H7 (cell line): ENCODE results near the gene ZNF407. TPM values are rescaled to one million over a fixed set of nuclear protein-coding genes. Genes with fewer than 3 reads are reported as not detected.

Experiments used
- DNase-seq: peaks from one replicate; pipeline ENCODE4 v3.0.0; 2012
- H3K27me3 ChIP-seq: 2 replicates; pipeline ENCODE4 v1.6.0; 2011; ENCODE audit warnings: mild to moderate bottlenecking, low read length; ENCODE audit not compliant: control insufficient read depth, insufficient read depth
- H3K36me3 ChIP-seq: replicated peaks from 2 replicates; pipeline ENCODE4 v1.5.1; 2011; ENCODE audit warnings: low read length; ENCODE audit not compliant: control insufficient read depth, insufficient read depth
- H3K4me3 ChIP-seq: 2 replicates; pipeline ENCODE4 v1.5.1; 2011; ENCODE audit warnings: low read depth, mild to moderate bottlenecking, control low read depth, low read length, moderate library complexity; ENCODE audit not compliant: insufficient read depth
- total RNA-seq: library from RNA; depleted of rRNA; stranded (reverse); fragments of >200 nt; shearing (Covaris generic); gene quantifications from 2 replicates; pipeline ENCODE4 v1.2.3, GENCODE V29; 2014

The ZNF407 gene
- total RNA-seq, 1 experiment from 2014 or later: 2.9 TPM

- no peak overlapping the region for H3K4me3 ChIP-seq
- no peaks in the 10 kb centered on the region for H3K36me3 ChIP-seq
- DNase-seq: no peak
- H3K27me3 ChIP-seq: no peaks in the 10 kb centered on the region
These were observed 65.0 kb downstream of the ZNF407 start for GRCh38 chr18:74662622-74663021.

- DNase-seq: no peak
- Histone ChIP-seq H3K36me3 (no peaks in the 10 kb centered on the region), H3K4me3 (no peak overlapping the region), H3K27me3 (no peaks in the 10 kb centered on the region)
These were observed 67.7 kb downstream of the ZNF407 start for GRCh38 chr18:74665346-74665745.

- Histone ChIP-seq H3K36me3 (no peaks in the 10 kb centered on the region), H3K4me3 (no peak overlapping the region), H3K27me3 (no peaks in the 10 kb centered on the region)
- DNase-seq: no peak
These were observed 68.2 kb downstream of the ZNF407 start for GRCh38 chr18:74665905-74666304.

GRCh38 chr18:74669136-74669798, 71.6 kb downstream of the ZNF407 start:
- H3K4me3 ChIP-seq: no peak overlapping the region
- no peaks in the 10 kb centered on the region for H3K36me3 ChIP-seq
- H3K27me3 ChIP-seq: no peaks in the 10 kb centered on the region
- no peak for DNase-seq

- no peaks in the 10 kb centered on the region for H3K27me3 ChIP-seq
- H3K36me3 ChIP-seq: no peaks in the 10 kb centered on the region
- DNase-seq: no peak
- no peak overlapping the region for H3K4me3 ChIP-seq
These were observed 74.7 kb downstream of the ZNF407 start for GRCh38 chr18:74672371-74672770.

- Histone ChIP-seq H3K27me3 (no peaks in the 10 kb centered on the region), H3K36me3 (no peaks in the 10 kb centered on the region)
These were observed 76.8 kb downstream of the ZNF407 start for GRCh38 chr18:74674487-74674886.

GRCh38 chr18:74679006-74679678, 81.5 kb downstream of the ZNF407 start:
- Histone ChIP-seq H3K36me3 (no peaks in the 10 kb centered on the region), H3K27me3 (no peaks in the 10 kb centered on the region), H3K4me3 (no peak overlapping the region)
- DNase-seq: no peak

More at GRCh38 chr18:74674487-74674886, 76.8 kb downstream of the ZNF407 start:
- H3K4me3 ChIP-seq: no peak overlapping the region
- DNase-seq: no peak

GRCh38 chr18:74679679-74680076, 82.0 kb downstream of the ZNF407 start:
- no peak overlapping the region for H3K4me3 ChIP-seq
- H3K36me3 ChIP-seq: no peaks in the 10 kb centered on the region
- no peak for DNase-seq
- H3K27me3 ChIP-seq: no peaks in the 10 kb centered on the region

GRCh38 chr18:74682141-74682990, 84.7 kb downstream of the ZNF407 start:
- no peaks in the 10 kb centered on the region for H3K27me3 ChIP-seq
- no peaks in the 10 kb centered on the region for H3K36me3 ChIP-seq
- no peak for DNase-seq
- H3K4me3 ChIP-seq: no peak overlapping the region

- no peak for DNase-seq
- Histone ChIP-seq H3K27me3 (no peaks in the 10 kb centered on the region), H3K4me3 (no peak overlapping the region), H3K36me3 (no peaks in the 10 kb centered on the region)
These were observed 85.3 kb downstream of the ZNF407 start for GRCh38 chr18:74682991-74683297.

- Histone ChIP-seq H3K27me3 (no peaks in the 10 kb centered on the region), H3K4me3 (no peak overlapping the region), H3K36me3 (no peaks in the 10 kb centered on the region)
- DNase-seq: no peak
These were observed 85.9 kb downstream of the ZNF407 start for GRCh38 chr18:74683573-74683972.

GRCh38 chr18:74689251-74689650, 91.6 kb downstream of the ZNF407 start:
- no peaks in the 10 kb centered on the region for H3K27me3 ChIP-seq
- H3K36me3 ChIP-seq: no peaks in the 10 kb centered on the region
- no peak overlapping the region for H3K4me3 ChIP-seq
- no peak for DNase-seq

GRCh38 chr18:74692367-74693013, 94.8 kb downstream of the ZNF407 start:
- Histone ChIP-seq H3K4me3 (no peak overlapping the region), H3K36me3 (no peaks in the 10 kb centered on the region), H3K27me3 (no peaks in the 10 kb centered on the region)
- no peak for DNase-seq

GRCh38 chr18:74694436-74694835, 96.8 kb downstream of the ZNF407 start:
- no peaks in the 10 kb centered on the region for H3K36me3 ChIP-seq
- no peaks in the 10 kb centered on the region for H3K27me3 ChIP-seq
- H3K4me3 ChIP-seq: no peak overlapping the region
- DNase-seq: no peak
